ENCODE data around the gene NGEF.

Gene NGEF

DNA sequence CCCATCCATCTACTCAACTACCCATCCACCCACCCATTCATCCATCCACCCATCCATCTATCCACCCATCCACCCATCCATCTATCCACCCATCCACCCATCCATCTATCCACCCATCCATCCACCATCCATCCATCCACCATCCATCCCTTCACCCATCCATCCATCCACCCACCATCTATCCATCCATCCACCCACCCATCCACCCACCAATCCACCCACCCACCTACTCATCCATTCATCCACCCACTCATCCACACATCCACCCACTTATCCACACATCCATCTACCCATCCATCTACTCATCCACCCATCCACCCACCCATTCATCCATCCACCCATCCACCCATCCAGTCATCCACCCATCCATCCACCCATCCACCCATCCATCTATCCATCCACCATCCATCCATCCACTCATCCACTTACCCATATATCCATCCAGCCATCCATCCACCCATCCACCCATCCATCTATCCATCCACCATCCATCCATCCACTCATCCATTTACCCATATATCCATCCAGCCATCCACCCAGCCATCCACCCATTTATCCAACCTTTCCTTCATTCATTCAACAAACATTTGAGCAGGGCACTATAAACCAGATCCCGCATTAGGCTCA lies 2.1 kb upstream of the NGEF start:
- no peaks in the 10 kb centered on the region for H3K36me3 ChIP-seq
- H3K4me1 ChIP-seq (ENCODE audit: control insufficient read depth in 1 of 2, insufficient read depth in 1 of 2, low read depth in 1 of 2, low read length in 1 of 2): no peaks in the 10 kb centered on the region
- no peaks in the 10 kb centered on the region for H3K9me3 ChIP-seq
- H3K27ac ChIP-seq: no peak overlapping the region
- H3K27me3 ChIP-seq: peaks cover 17% of the 10 kb centered on the region
- TF ChIP-seq, protein P1, sequence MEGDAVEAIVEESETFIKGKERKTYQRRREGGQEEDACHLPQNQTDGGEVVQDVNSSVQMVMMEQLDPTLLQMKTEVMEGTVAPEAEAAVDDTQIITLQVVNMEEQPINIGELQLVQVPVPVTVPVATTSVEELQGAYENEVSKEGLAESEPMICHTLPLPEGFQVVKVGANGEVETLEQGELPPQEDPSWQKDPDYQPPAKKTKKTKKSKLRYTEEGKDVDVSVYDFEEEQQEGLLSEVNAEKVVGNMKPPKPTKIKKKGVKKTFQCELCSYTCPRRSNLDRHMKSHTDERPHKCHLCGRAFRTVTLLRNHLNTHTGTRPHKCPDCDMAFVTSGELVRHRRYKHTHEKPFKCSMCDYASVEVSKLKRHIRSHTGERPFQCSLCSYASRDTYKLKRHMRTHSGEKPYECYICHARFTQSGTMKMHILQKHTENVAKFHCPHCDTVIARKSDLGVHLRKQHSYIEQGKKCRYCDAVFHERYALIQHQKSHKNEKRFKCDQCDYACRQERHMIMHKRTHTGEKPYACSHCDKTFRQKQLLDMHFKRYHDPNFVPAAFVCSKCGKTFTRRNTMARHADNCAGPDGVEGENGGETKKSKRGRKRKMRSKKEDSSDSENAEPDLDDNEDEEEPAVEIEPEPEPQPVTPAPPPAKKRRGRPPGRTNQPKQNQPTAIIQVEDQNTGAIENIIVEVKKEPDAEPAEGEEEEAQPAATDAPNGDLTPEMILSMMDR (IDR thresholded peaks at IDR 0.05): no peak
- H3K4me3 ChIP-seq (ENCODE audit: low read depth in 1 of 2, low read length in 1 of 2): no peak overlapping the region

DNA sequence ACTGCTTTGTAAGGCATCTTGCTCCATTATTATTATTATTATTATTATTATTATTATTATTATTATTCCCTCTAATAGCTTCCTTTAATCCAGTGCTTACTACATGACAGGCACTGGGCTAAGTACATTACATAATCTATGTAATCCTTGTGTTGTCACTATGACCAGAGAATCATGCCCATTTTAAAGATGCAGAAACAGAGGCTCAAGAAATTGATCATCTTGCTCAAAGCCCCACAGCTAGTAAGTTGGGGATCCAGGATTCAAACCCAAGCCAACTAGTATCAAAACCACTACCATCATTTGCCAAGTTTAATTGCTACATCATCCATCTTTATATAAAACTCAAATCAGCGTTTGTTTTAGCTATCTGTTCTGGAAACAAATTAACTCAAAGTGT lies 594 bp upstream of the NGEF start:
- H3K27me3 ChIP-seq: peaks cover 17% of the 10 kb centered on the region
- no peak overlapping the region for H3K4me3 ChIP-seq (ENCODE audit: low read depth in 1 of 2, low read length in 1 of 2)
- H3K4me1 ChIP-seq (ENCODE audit: control insufficient read depth in 1 of 2, insufficient read depth in 1 of 2, low read depth in 1 of 2, low read length in 1 of 2): no peaks in the 10 kb centered on the region
- H3K27ac ChIP-seq: no peak overlapping the region
- H3K9me3 ChIP-seq: no peaks in the 10 kb centered on the region
- H3K36me3 ChIP-seq: no peaks in the 10 kb centered on the region
- TF ChIP-seq, protein P1 (IDR thresholded peaks at IDR 0.05): no peak

DNA sequence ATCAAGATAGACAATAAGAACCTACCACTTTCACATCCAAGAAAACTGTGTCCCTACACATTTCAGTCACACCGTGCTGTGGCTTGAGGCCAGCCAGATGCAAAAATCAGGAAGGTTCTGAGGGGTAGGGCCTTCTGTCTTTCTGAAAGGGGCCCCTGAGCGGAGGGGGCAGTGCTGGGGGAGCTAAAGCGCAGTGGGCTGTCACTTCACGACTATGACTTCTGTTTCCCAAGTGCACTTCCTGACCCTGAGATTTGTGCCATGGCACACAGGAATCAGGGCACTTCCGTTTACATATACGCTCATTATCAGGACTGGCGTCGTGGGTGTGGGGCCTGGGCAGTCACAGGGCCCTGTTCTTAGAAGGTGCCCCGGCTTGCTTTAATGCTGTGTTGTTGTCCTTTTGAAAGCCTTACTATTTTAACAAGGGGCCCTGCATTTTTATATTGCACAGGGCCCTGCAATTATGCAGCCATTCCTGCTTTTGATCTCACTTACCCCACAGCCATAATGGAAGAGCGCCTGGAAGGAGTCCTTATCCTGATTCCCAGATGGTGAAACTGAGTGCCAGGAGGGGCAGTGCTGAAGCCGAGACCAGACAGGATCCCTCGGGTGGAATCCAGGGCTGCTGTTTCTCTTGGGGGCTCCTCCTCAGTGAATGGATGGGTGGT lies 620 bp downstream of the NGEF start:
- no peak overlapping the region for H3K4me3 ChIP-seq (ENCODE audit: low read depth in 1 of 2, low read length in 1 of 2)
- H3K9me3 ChIP-seq: no peaks in the 10 kb centered on the region
- TF ChIP-seq, protein P1 (IDR thresholded peaks at IDR 0.05): no peak
- H3K27me3 ChIP-seq: peaks cover 17% of the 10 kb centered on the region
- no peaks in the 10 kb centered on the region for H3K36me3 ChIP-seq
- H3K4me1 ChIP-seq (ENCODE audit: control insufficient read depth in 1 of 2, insufficient read depth in 1 of 2, low read depth in 1 of 2, low read length in 1 of 2): no peaks in the 10 kb centered on the region
- no peak overlapping the region for H3K27ac ChIP-seq

DNA sequence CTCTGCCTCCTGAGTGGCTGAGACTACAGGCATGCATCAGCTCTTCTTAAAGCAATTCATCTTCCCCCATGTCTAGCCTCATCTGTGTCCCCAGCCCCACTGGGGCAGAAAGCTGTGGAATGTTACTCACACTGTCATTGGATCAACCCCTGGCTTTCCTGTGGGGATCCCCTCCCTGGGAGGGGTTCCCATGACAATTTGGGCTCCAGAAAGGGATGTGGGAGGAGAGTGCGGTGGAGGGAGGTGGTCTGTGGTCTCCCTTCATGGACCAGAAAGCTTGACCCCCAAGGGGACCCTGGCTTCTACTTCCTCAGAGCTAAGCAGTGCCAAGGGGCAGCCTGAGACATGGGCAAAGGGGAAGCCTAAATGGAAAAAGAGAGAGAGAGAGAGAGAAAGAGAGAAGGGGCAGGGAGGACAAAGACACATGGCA lies 1.3 kb downstream of the NGEF start:
- H3K9me3 ChIP-seq: no peaks in the 10 kb centered on the region
- H3K4me3 ChIP-seq (ENCODE audit: low read depth in 1 of 2, low read length in 1 of 2): no peak overlapping the region
- H3K4me1 ChIP-seq (ENCODE audit: control insufficient read depth in 1 of 2, insufficient read depth in 1 of 2, low read depth in 1 of 2, low read length in 1 of 2): no peaks in the 10 kb centered on the region
- peaks cover 17% of the 10 kb centered on the region for H3K27me3 ChIP-seq
- TF ChIP-seq, protein P1 (IDR thresholded peaks at IDR 0.05): no peak
- H3K36me3 ChIP-seq: no peaks in the 10 kb centered on the region
- no peak overlapping the region for H3K27ac ChIP-seq

DNA sequence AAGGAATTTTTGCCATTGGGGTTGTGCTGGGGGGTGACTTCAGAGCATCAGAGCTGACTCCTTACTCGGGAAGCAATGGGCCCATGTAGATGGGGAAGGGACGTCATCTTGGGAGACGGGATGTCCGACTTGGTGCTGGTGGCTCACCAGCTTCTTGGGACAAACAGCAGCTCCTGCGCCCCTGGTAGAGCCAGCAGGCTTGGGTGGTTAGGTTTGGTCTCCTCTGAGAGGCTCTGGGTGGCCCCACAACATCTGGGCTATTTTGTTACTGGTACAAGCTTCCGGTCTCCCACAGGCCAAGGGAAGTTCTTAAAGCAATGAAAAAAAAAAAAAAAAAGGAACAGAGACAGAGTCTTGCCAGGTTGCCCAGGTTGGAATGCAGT lies 1.8 kb downstream of the NGEF start:
- Histone ChIP-seq H3K27ac (no peak overlapping the region), H3K4me1 (ENCODE audit: control insufficient read depth in 1 of 2, insufficient read depth in 1 of 2, low read depth in 1 of 2, low read length in 1 of 2) (no peaks in the 10 kb centered on the region), H3K27me3 (peaks cover 19% of the 10 kb centered on the region), H3K9me3 (no peaks in the 10 kb centered on the region), H3K4me3 (ENCODE audit: low read depth in 1 of 2, low read length in 1 of 2) (no peak overlapping the region), H3K36me3 (no peaks in the 10 kb centered on the region)
- TF ChIP-seq, protein P1 (IDR thresholded peaks at IDR 0.05): no peak
